HG03354 (cell line): ENCODE measurements around the gene TBCD.

ENCODE experiments used
- ATAC-seq: cut with Tn5 transposase; IDR thresholded peaks from one replicate; pipeline ENCODE4 v1.9.1; 2021; ENCODE audit warnings: mild to moderate bottlenecking; ENCODE audit not compliant: unreplicated experiment, poor library complexity, severe bottlenecking

The TBCD gene

GRCh38 chr17:82863383-82863940, 111.6 kb downstream of the TBCD start:
- ATAC-seq: no peak

- peak; percentile 77 for ATAC-seq
Observed at GRCh38 chr17:82863941-82864712, 112.3 kb downstream of the TBCD start.

GRCh38 chr17:82864713-82865248, 112.9 kb downstream of the TBCD start:
- ATAC-seq: no peak

- ATAC-seq: no peak
Observed at GRCh38 chr17:82865274-82865673, 113.4 kb downstream of the TBCD start.

- no peak for ATAC-seq
Observed at GRCh38 chr17:82865774-82866395, 114.0 kb downstream of the TBCD start.

GRCh38 chr17:82866590-82867191, 114.8 kb downstream of the TBCD start:
- ATAC-seq: no peak

- ATAC-seq: no peak
Observed at GRCh38 chr17:82867763-82868325, 116.0 kb downstream of the TBCD start.

- ATAC-seq: no peak
Observed at GRCh38 chr17:82868715-82869131, 116.9 kb downstream of the TBCD start.

GRCh38 chr17:82869536-82869935, 117.7 kb downstream of the TBCD start:
- no peak for ATAC-seq

GRCh38 chr17:82870091-82870491, 118.2 kb downstream of the TBCD start:
- ATAC-seq: no peak

- ATAC-seq: no peak
Observed at GRCh38 chr17:82870541-82870940, 118.7 kb downstream of the TBCD start.

- ATAC-seq: peak; percentile 77
Observed at GRCh38 chr17:82871056-82871775, 119.4 kb downstream of the TBCD start.

- no peak for ATAC-seq
Observed at GRCh38 chr17:82871776-82872561, 120.1 kb downstream of the TBCD start.

GRCh38 chr17:82872591-82873520, 121.0 kb downstream of the TBCD start:
- no peak for ATAC-seq

GRCh38 chr17:82873521-82873920, 121.7 kb downstream of the TBCD start:
- no peak for ATAC-seq

GRCh38 chr17:82874011-82874835, 122.4 kb downstream of the TBCD start:
- ATAC-seq: no peak

GRCh38 chr17:82875407-82875856, 123.6 kb downstream of the TBCD start:
- ATAC-seq: no peak
